Astrocyte (in vitro differentiated cells and primary cell): ENCODE data around the gene CLMN.

ENCODE experiments used
- CTCF ChIP-seq: IDR thresholded peaks from 2 replicates; pipeline ENCODE4 v1.5.1; 2011; ENCODE audit warnings: low read depth, mild to moderate bottlenecking, inconsistent platforms, low read length, moderate library complexity; ENCODE audit not compliant: insufficient read depth
- EZH2 ChIP-seq: IDR thresholded peaks from 2 replicates; pipeline ENCODE4 v1.6.1; 2012; ENCODE audit warnings: mild to moderate bottlenecking, low read length, inconsistent platforms; ENCODE audit not compliant: insufficient read depth

GRCh38 chr14:95215094-95215725 is 104.5 kb downstream of the CLMN start:
- TF ChIP-seq CTCF (no peak), EZH2 (no peak)
